Measurements from ENCODE around the gene IFITM5.
"Not testable (repeated sequence)": the region's sequence is repeated elsewhere in the genome, so short reads cannot be mapped to it uniquely, and the experiment has no call there.

IFITM5 gene

GRCh38 chr11:299081-299891 lies at the start of gene IFITM5:
TSS of gene IFITM5 (minus strand) at chr11:299526. CDS start at chr11:299490, 36 bp downstream.
- no peak for DNase-seq

GRCh38 chr11:346529-346928 lies 47.2 kb upstream of the IFITM5 start:
- DNase-seq, result no peak

GRCh38 chr11:344836-345578 lies 45.7 kb upstream of the IFITM5 start:
- no peak for DNase-seq

- no peak for DNase-seq
These were observed 43.0 kb upstream of the IFITM5 start for GRCh38 chr11:342328-342727.

GRCh38 chr11:340539-341512 lies 41.5 kb upstream of the IFITM5 start:
- DNase-seq, result no peak

- no peak for DNase-seq
These were observed 40.6 kb upstream of the IFITM5 start for GRCh38 chr11:339963-340362.

DNA sequence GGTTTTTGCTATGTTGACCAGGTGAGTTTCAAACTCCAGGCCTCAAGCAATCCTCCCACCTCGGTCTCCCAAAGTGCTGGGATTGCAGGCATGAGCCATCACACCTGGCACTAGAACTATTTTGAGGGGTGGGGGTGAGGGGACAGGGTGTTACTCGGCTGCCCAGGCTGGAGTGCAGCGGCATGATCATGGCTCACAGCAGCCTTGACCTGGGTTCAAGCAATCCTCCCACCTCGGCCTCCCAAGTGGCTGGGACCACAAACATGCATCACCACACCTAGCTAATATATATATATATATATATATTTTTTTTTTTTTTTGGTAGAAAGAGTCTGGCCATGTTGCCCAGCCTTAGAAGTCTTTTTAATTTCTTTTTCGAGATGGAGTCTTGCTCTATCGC lies 38.4 kb upstream of the IFITM5 start:
- DNase-seq, result no peak

- DNase-seq, result no peak
These were observed 37.4 kb upstream of the IFITM5 start for GRCh38 chr11:336659-337198.

DNA sequence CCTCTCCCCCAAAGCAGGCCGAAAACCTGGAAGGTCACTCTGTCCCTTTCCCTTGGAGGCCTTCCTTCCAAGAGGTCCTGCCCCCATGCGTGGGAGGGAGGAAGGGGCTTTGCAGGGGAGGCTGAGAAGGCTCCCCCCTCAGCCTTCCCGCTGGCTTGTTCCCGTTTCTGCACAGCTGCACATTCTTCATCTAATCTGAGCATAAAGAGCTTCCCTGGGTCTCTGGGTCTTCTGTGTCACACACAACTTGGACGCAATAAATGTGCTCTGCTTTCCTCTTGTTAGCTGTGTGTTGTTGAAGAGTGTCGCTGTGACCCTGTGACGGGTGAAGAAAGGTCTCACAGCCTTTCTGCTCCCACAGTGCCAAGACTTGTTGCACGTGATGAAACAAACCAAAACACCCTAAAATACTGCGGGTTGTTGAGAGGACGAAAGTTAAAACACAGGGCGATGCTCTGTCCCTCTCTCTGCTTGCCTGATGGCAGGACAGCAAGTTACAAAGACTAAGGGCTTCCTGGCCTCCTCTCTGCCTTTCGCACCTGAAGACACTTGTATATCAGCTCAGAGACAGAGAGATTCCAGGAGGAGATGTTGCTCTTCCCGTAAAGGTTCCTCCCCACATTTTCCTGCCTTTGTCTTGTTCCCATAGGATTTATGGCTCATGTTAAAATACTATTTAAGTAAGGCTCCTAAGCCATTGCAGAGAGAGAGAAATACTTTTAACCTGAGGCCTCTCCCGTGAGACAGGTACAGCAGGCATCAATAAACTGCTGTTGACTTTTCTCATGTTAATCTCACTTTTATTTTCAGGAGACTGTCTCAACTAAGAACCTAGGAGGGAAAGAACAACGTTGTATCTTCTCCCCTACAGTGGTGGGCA lies 36.7 kb upstream of the IFITM5 start:
- no peak for DNase-seq

- no peak for DNase-seq
These were observed 35.1 kb upstream of the IFITM5 start for GRCh38 chr11:334264-334994.

- not testable (repeated sequence) for DNase-seq
These were observed 34.4 kb upstream of the IFITM5 start for GRCh38 chr11:333616-334263.

DNA sequence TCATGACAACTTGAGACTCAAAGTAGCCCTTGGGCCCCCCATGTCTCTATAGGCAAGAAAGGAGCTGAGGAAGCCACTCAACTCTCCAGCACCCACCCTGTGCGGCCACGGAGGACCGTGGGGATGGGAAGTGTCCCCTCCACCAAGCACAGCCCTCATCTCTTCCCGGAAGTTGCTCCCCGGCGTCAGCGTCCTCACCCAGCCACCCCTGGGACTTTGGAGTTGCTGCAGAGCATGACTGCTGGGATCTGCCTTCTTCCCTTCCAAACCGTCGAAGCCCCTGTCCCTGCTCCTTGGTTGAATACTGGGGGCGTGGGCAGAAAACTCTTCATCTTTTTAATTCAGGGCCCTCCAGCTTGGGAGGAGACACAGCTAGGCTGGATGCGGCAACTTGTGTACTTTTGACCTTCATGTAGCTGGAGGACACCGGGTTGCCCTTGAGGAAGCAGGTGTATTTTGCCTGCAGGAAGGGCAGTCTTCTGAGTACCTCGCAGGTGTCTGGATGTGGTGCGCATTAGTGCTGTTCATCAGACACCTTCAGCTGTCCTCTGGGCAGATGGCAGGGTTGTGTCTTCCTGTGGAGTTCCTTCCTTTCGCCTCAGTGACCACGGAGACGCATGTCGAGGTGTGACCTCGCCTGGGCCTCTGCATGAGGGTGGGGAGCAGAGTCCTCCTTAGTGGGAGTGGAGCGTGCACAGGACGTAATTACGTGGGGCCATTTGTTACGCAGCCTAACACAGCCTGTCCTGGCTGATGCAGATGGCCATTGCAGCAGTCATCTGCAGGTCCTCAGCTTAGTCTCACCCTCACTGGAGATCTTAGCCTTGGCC lies 33.5 kb upstream of the IFITM5 start:
- DNase-seq, result no peak

GRCh38 chr11:331358-332060 lies 32.2 kb upstream of the IFITM5 start:
- no peak for DNase-seq

DNA sequence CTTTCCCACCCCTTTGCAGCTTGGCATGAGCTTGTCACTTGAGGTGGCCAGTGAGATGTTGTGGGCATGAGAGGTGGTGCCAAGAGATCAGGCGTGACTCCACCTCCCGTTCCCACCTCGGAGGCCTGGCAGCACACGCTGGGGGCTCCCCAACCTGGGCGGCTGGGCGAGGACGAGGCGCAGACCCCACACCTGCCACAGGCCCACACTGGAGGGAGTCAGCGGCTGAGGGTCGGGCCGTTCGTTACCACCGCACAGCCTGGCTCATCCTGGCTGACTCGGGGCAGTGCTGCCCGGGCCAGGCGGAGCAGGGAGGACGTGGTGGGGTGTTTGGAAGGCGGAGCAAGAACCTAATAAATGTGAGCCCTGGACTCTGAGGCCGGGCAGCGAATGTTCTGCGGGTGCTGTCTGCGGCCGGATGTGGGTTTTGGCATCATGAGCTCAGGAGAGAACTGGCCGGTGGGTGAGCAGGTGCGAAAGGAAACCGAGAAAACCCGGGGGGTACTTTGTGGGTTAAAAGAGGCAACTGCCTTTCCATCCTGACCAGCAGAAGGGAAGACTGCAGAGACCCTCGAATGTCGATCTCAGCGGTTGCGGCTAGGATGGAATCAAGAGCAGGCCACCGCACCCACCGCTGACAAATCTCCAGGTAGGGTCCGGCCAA lies 31.5 kb upstream of the IFITM5 start:
- no peak for DNase-seq

DNA sequence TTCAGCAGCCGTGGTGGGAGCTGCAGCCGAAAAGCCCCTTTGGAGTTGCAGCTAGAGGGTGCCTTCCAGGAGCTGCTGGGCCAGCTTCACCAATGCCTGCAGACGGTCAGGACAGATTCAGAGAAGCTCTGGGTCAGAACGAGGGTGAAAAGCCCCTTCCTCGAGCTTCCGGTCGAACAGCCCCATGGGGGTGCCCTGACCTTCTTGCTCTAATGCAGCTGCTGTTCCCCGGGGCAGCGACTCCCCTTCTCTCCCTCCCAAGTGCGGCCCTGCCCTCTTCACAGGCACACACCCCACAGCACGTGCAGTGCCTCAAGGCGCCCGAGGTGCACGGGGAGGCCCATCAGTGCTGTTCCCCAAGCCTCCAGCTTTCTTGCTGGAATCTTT lies 31.0 kb upstream of the IFITM5 start:
- no peak for DNase-seq

- DNase-seq, result no peak
These were observed 30.5 kb upstream of the IFITM5 start for GRCh38 chr11:329886-330253.

DNA sequence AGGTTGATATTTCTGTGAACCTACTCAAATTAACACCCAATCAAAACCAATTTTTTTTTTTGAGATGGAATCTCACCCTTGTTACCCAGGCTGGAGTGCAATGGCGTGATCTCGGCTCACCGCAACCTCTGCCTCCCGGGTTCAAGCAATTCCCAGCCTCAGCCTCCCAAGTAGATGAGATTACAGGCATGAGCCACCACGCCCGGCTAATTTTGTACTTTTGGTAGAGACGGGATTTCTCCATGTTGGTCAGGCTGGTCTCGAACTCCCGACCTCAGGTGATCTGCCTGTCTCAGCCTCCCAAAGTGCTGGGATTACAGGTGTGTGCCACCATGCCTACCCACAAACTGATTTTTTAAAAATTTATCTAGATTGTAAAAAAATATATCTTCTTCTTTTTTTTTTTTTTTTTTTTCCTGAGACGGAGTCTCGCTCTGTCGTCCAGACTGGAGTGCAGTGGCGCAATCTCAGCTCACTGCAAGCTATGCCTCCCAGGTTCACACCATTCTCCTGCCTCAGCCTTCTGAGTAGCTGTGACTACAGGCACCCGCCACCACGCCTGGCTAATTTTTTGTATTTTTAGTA lies 29.3 kb upstream of the IFITM5 start:
- DNase-seq, result not testable (repeated sequence)

DNA sequence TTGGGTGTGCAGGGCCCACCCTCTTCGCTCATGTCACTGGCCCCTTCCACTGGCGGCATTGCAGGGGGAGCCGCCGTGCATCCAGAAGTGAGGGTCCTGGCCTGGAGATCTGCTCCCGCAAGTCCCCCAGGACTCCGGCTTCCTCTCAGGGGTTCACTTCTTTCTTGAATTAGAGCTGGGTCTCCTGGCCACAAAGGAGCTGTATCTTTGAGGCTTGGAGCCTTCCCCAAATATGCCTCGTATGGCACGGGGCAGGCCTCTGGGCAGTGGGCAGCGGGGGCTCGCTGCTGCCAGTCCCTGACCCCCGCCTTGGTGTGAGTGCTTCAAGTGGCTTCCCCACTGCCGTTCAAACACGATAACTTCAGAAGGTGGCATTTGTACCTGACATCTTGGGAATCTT lies 28.7 kb upstream of the IFITM5 start:
- no peak for DNase-seq

All from SHP77 treated with DMSO at 0.1 percent for 48 hours (cell line).